ENCODE results near the gene STXBP5L. TPM values are rescaled to one million over a fixed set of nuclear protein-coding genes. Genes with fewer than 3 reads are reported as not detected.

The STXBP5L gene
- total RNA-seq, 1 donor from 2014 or later = 2.3 TPM

GRCh38 chr3:120956143-120956542 is 48.1 kb downstream of the STXBP5L start:
- no peak overlapping the region for H3K4me2 ChIP-seq
- no peaks in the 10 kb centered on the region for H3K9me3 ChIP-seq (ENCODE audit: low read depth)
- H3K4me1 Mint-ChIP-seq = no peaks in the 10 kb centered on the region
- no peak overlapping the region for H3K9ac ChIP-seq
- H3K27ac Mint-ChIP-seq = no peak overlapping the region
- H3K9me3 Mint-ChIP-seq = peaks cover 2% of the 10 kb centered on the region
- H3F3A ChIP-seq (ENCODE audit: low read depth) = no peaks in the 10 kb centered on the region
- H2AFZ ChIP-seq (replicated peaks) = no peak overlapping the region
- no peak for DNase-seq (ENCODE audit: low spot score)
- no peaks in the 10 kb centered on the region for H3K27me3 ChIP-seq
- no peak for TF ChIP-seq CTCF (IDR thresholded peaks at IDR 0.05)
- no peak for TF ChIP-seq EZH2phosphoT487 (IDR thresholded peaks at IDR 0.05)
- TF ChIP-seq EZH2 (IDR thresholded peaks at IDR 0.05) = no peak
- no peaks in the 10 kb centered on the region for H4K20me1 ChIP-seq (ENCODE audit: low read depth)
- H3K4me1 ChIP-seq = no peaks in the 10 kb centered on the region
- no peak overlapping the region for H3K27ac ChIP-seq
- no peak overlapping the region for H3K4me3 ChIP-seq
- no peaks in the 10 kb centered on the region for H3K79me2 ChIP-seq (ENCODE audit: low read depth)
- H3K36me3 Mint-ChIP-seq = peaks cover 2% of the 10 kb centered on the region
- peaks cover 2% of the 10 kb centered on the region for H3K27me3 Mint-ChIP-seq (ENCODE audit: insufficient read depth, low read depth)
- H3K4me3 Mint-ChIP-seq = no peak overlapping the region
- no peaks in the 10 kb centered on the region for H3K36me3 ChIP-seq

- DNase-seq (ENCODE audit: low spot score) = no peak
- Histone ChIP-seq H4K20me1 (ENCODE audit: low read depth) (no peaks in the 10 kb centered on the region), H3K4me1 (no peaks in the 10 kb centered on the region), H2AFZ (replicated peaks) (no peak overlapping the region), H3K79me2 (ENCODE audit: low read depth) (no peaks in the 10 kb centered on the region), H3K36me3 (no peaks in the 10 kb centered on the region), H3K9ac (no peak overlapping the region), H3K27ac (no peak overlapping the region), H3K4me3 (no peak overlapping the region), H3K4me2 (no peak overlapping the region), H3K9me3 (ENCODE audit: low read depth) (no peaks in the 10 kb centered on the region), H3F3A (ENCODE audit: low read depth) (no peaks in the 10 kb centered on the region), H3K27me3 (no peaks in the 10 kb centered on the region)
- Mint-ChIP-seq H3K27ac (no peak overlapping the region), H3K36me3 (peaks cover 4% of the 10 kb centered on the region), H3K4me3 (no peak overlapping the region), H3K9me3 (peaks cover 21% of the 10 kb centered on the region), H3K27me3 (ENCODE audit: insufficient read depth, low read depth) (peaks cover 4% of the 10 kb centered on the region), H3K4me1 (peaks cover 7% of the 10 kb centered on the region)
- TF ChIP-seq CTCF (IDR thresholded peaks at IDR 0.05) (no peak), EZH2 (IDR thresholded peaks at IDR 0.05) (no peak), EZH2phosphoT487 (IDR thresholded peaks at IDR 0.05) (no peak)
These were observed 74.8 kb downstream of the STXBP5L start for GRCh38 chr3:120982608-120983320.

GRCh38 chr3:120983321-120983665 is 75.3 kb downstream of the STXBP5L start:
- peaks cover 4% of the 10 kb centered on the region for H3K36me3 Mint-ChIP-seq
- H3K36me3 ChIP-seq = no peaks in the 10 kb centered on the region
- no peaks in the 10 kb centered on the region for H3K4me1 ChIP-seq
- DNase-seq (ENCODE audit: low spot score) = peak; percentile 8
- no peaks in the 10 kb centered on the region for H4K20me1 ChIP-seq (ENCODE audit: low read depth)
- peaks cover 16% of the 10 kb centered on the region for H3K9me3 Mint-ChIP-seq
- TF ChIP-seq EZH2 (IDR thresholded peaks at IDR 0.05) (no peak), CTCF (IDR thresholded peaks at IDR 0.05) (no peak)
- no peaks in the 10 kb centered on the region for H3F3A ChIP-seq (ENCODE audit: low read depth)
- no peak overlapping the region for H3K4me3 ChIP-seq
- peaks cover 7% of the 10 kb centered on the region for H3K4me1 Mint-ChIP-seq
- H3K9me3 ChIP-seq (ENCODE audit: low read depth) = no peaks in the 10 kb centered on the region
- no peak overlapping the region for H3K9ac ChIP-seq
- no peaks in the 10 kb centered on the region for H3K27me3 ChIP-seq
- peaks cover 4% of the 10 kb centered on the region for H3K27me3 Mint-ChIP-seq (ENCODE audit: insufficient read depth, low read depth)
- H3K79me2 ChIP-seq (ENCODE audit: low read depth) = no peaks in the 10 kb centered on the region
- H3K27ac ChIP-seq = no peak overlapping the region
- peak overlapping the region; percentile 78 for H2AFZ ChIP-seq (replicated peaks)
- H3K4me3 Mint-ChIP-seq = no peak overlapping the region
- no peak overlapping the region for H3K4me2 ChIP-seq
- H3K27ac Mint-ChIP-seq = no peak overlapping the region

Measured in neural progenitor cell (in vitro differentiated cells).